ENCODE measurements around the gene DSTN. TPM values are rescaled to one million over a fixed set of nuclear protein-coding genes. Genes with fewer than 3 reads are reported as not detected.
"Not testable (repeated sequence)": the region's sequence is repeated elsewhere in the genome, so short reads cannot be mapped to it uniquely, and the experiment has no call there.

DSTN gene
- total RNA-seq, 1 donor from 2014 or later = 149 TPM

GRCh38 chr20:17658648-17658993, 88.7 kb downstream of the DSTN start:
- TF ChIP-seq CTCF (IDR thresholded peaks at IDR 0.05; ENCODE audit: insufficient read depth, low read length, severe bottlenecking) = no peak
- DNase-seq (ENCODE audit: low read depth) (no peak), FAIRE-seq (no peak)
- no peaks in the 10 kb centered on the region for H3K27me3 ChIP-seq (ENCODE audit: control insufficient read depth, insufficient read depth, low read length)
- peaks cover 22% of the 10 kb centered on the region for H3K36me3 ChIP-seq (ENCODE audit: control insufficient read depth, insufficient read depth, low read length)
- H3K4me3 ChIP-seq (ENCODE audit: low read depth, low read length) = no peak overlapping the region

- not testable (repeated sequence) for DNase-seq (ENCODE audit: low read depth); FAIRE-seq; H3K27me3 ChIP-seq (ENCODE audit: control insufficient read depth, insufficient read depth, low read length); H3K4me3 ChIP-seq (ENCODE audit: low read depth, low read length)
- peaks cover 20% of the 10 kb centered on the region for H3K36me3 ChIP-seq (ENCODE audit: control insufficient read depth, insufficient read depth, low read length)
Observed at GRCh38 chr20:17659344-17659743, 89.5 kb downstream of the DSTN start.

Other genes starting within 250 kb of the DSTN start
- 2.9 and 3.6 TPM in 2 replicates for gene BFSP1, start 38.7 kb upstream of the DSTN start, total RNA-seq
- gene RRBP1, start 112.2 kb downstream of the DSTN start, total RNA-seq = 65.0 and 97.5 TPM in 2 replicates
- gene BANF2, start 129.9 kb downstream of the DSTN start, total RNA-seq = not detected in 2 replicates